Caco-2 (cell line): Measurements from ENCODE around the gene CIT. TPM values are rescaled to one million over a fixed set of nuclear protein-coding genes. Genes with fewer than 3 reads are reported as not detected.

Source experiments
- BruUV-seq: library from RNA; stranded (reverse); fragments of 400-500 nt; replicated peaks from 2 replicates; lab custom pipeline; 2021; lab: Mats Ljungman, UMichigan
- CTCF ChIA-PET: fragments of 300-600 bp; sonication (Branson Sonifier 250); formaldehyde crosslinking; loops from one replicate; lab custom pipeline; 2022; ENCODE audit warnings: antibody characterized with exemption; lab: Charles Lee
- POLR2A ChIA-PET: fragments of 300-600 bp; sonication (Branson Sonifier 250); formaldehyde crosslinking; loops from one replicate; lab custom pipeline; 2022; ENCODE audit warnings: antibody characterized with exemption; lab: Charles Lee
- DNase-seq, 2 experiments: peaks; one replicate each; pipeline versions ENCODE4 v3.0.0 to v3.0.0-alpha.2; 2020 to 2022
- H3K27me3 ChIP-seq: replicated peaks from 2 replicates; pipeline ENCODE4 v1.6.0; 2011; ENCODE audit warnings: low read length; ENCODE audit not compliant: control insufficient read depth, insufficient read depth
- H3K36me3 ChIP-seq: 2 replicates; pipeline ENCODE4 v1.5.1; 2011; ENCODE audit warnings: low read length; ENCODE audit not compliant: control insufficient read depth, insufficient read depth
- H3K4me1 ChIP-seq: fragments of 250-450 bp; sonication (Bioruptor Pico); 2 replicates; pipeline ENCODE4 v1.5.1; 2020; ENCODE audit warnings: mild to moderate bottlenecking
- H3K4me3 ChIP-seq: 2 replicates; pipeline ENCODE4 v1.5.1; 2011; ENCODE audit warnings: low read depth, mild to moderate bottlenecking, control low read depth, low read length
- H3K9me3 ChIP-seq: fragments of 250-450 bp; sonication (Bioruptor Pico); 2 replicates; pipeline ENCODE4 v1.5.1; 2020; ENCODE audit warnings: mild to moderate bottlenecking, moderate library complexity
- H3K27ac Mint-ChIP-seq: one replicate; pipeline ENCODE4 v1.8.0; 2022; ENCODE audit warnings: mixed read lengths; ENCODE audit not compliant: unreplicated experiment
- H3K27me3 Mint-ChIP-seq: one replicate; pipeline ENCODE4 v1.8.0; 2022; ENCODE audit warnings: mixed read lengths; ENCODE audit not compliant: insufficient read depth, unreplicated experiment
- H3K36me3 Mint-ChIP-seq: one replicate; pipeline ENCODE4 v1.8.0; 2022; ENCODE audit warnings: mild to moderate bottlenecking, mixed read lengths; ENCODE audit not compliant: insufficient read depth, unreplicated experiment
- H3K4me1 Mint-ChIP-seq: one replicate; pipeline ENCODE4 v1.8.0; 2022; ENCODE audit warnings: low read depth, mixed read lengths; ENCODE audit not compliant: unreplicated experiment
- H3K4me3 Mint-ChIP-seq: one replicate; pipeline ENCODE4 v1.8.0; 2022; ENCODE audit warnings: mild to moderate bottlenecking, moderate library complexity, mixed read lengths; ENCODE audit not compliant: unreplicated experiment
- H3K9me3 Mint-ChIP-seq: one replicate; pipeline ENCODE4 v1.8.0; 2022; ENCODE audit warnings: mixed read lengths; ENCODE audit not compliant: unreplicated experiment
- intact Hi-C: fragments of 100-400 bp; cut with micrococcal nuclease; formaldehyde crosslinking; loops from one replicate; pipeline ENCODE4 v1.10.0; 2022; ENCODE audit not compliant: unreplicated experiment
- total RNA-seq: library from RNA; stranded (reverse); gene quantifications from 2 replicates; pipeline ENCODE4 v1.2.3, GENCODE V29; 2022
- TF ChIP-seq, protein P1 (sequence below), 2 experiments: fragments of 200-600 bp in 1 of 2; IDR thresholded peaks; 1 replicate in 1 of 2; 2 replicates in 1 of 2; pipeline versions ENCODE4 v1.5.1 to v1.8.0; 2011 to 2022; ENCODE audit warnings: antibody characterized with exemption in 1 of 2, control low read depth in 1 of 2, inconsistent platforms in 1 of 2, low read depth in 1 of 2, low read length in 1 of 2, mild to moderate bottlenecking in 1 of 2, moderate library complexity in 1 of 2; ENCODE audit not compliant: insufficient read depth in 1 of 2, severe bottlenecking in 1 of 2, unreplicated experiment in 1 of 2

Gene CIT
- total RNA-seq, 1 experiment from 2014 or later: 55.9 TPM

- CTCF ChIA-PET: interaction anchor here (0.6 to 1.0 kb wide), 7 partner anchors 9 to 1483 kb away, joined by 3 to 11 read pairs (median 4); partner anchors contain the start of gene BICDL1
- H3K4me1 Mint-ChIP-seq: peaks cover 12% of the 10 kb centered on the region
- Histone ChIP-seq H3K36me3 (no peaks in the 10 kb centered on the region), H3K4me1 (peaks cover 33% of the 10 kb centered on the region), H3K27me3 (no peaks in the 10 kb centered on the region), H3K4me3 (peak within 1 kb of the TSS; percentile 95), H3K9me3 (no peaks in the 10 kb centered on the region)
- H3K36me3 Mint-ChIP-seq: peaks cover 15% of the 10 kb centered on the region
- TF ChIP-seq, protein P1, sequence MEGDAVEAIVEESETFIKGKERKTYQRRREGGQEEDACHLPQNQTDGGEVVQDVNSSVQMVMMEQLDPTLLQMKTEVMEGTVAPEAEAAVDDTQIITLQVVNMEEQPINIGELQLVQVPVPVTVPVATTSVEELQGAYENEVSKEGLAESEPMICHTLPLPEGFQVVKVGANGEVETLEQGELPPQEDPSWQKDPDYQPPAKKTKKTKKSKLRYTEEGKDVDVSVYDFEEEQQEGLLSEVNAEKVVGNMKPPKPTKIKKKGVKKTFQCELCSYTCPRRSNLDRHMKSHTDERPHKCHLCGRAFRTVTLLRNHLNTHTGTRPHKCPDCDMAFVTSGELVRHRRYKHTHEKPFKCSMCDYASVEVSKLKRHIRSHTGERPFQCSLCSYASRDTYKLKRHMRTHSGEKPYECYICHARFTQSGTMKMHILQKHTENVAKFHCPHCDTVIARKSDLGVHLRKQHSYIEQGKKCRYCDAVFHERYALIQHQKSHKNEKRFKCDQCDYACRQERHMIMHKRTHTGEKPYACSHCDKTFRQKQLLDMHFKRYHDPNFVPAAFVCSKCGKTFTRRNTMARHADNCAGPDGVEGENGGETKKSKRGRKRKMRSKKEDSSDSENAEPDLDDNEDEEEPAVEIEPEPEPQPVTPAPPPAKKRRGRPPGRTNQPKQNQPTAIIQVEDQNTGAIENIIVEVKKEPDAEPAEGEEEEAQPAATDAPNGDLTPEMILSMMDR (IDR thresholded peaks at IDR 0.05; ENCODE audit: insufficient read depth in 1 of 2, low read depth in 1 of 2, low read length in 1 of 2, severe bottlenecking in 1 of 2, unreplicated experiment in 1 of 2): peak; percentile 71 to 80
- peak; percentile 97 for DNase-seq
- no TSS peak for BruUV-seq
- POLR2A ChIA-PET: interaction anchor here (1.0 kb wide), 1 partner anchor 9 kb away, joined by 3 read pairs; no protein-coding TSS in a partner anchor
- peak within 1 kb of the TSS; percentile 86 for H3K4me3 Mint-ChIP-seq
- peak within 1 kb of the TSS; percentile 89 for H3K27ac Mint-ChIP-seq
- no peaks in the 10 kb centered on the region for H3K9me3 Mint-ChIP-seq
- H3K27me3 Mint-ChIP-seq: no peaks in the 10 kb centered on the region
- intact Hi-C loops: loop anchor here (1.0 kb wide), 1 partner anchor 8 kb away; no protein-coding TSS in a partner anchor
These were observed 209.4 kb downstream of the CIT start, which contains the start of gene PRKAB1 for GRCh38 chr12:119667577-119668323. Gene PRKAB1, plus strand, starts transcription at chr12:119668133. Its CDS starts 112 bp downstream, at chr12:119668245.

GRCh38 chr12:119666900-119667576 is 210.1 kb downstream of the CIT start:
- intact Hi-C loops: loop anchor here (1.0 kb wide), 1 partner anchor 8 kb away; no protein-coding TSS in a partner anchor
- Histone ChIP-seq H3K4me3 (peak overlapping the region; percentile 39), H3K4me1 (peaks cover 33% of the 10 kb centered on the region), H3K9me3 (no peaks in the 10 kb centered on the region), H3K27me3 (no peaks in the 10 kb centered on the region), H3K36me3 (no peaks in the 10 kb centered on the region)
- ChIA-PET CTCF (interaction anchor here (0.6 to 1.0 kb wide), 6 partner anchors 9 to 1483 kb away, joined by 3 to 11 read pairs (median 4); partner anchors contain the start of gene BICDL1), POLR2A (no interaction called here)
- H3K36me3 Mint-ChIP-seq: peaks cover 7% of the 10 kb centered on the region
- H3K4me3 Mint-ChIP-seq: peak overlapping the region; percentile 86
- peaks cover 12% of the 10 kb centered on the region for H3K4me1 Mint-ChIP-seq
- H3K27me3 Mint-ChIP-seq: no peaks in the 10 kb centered on the region
- TF ChIP-seq, protein P1 (IDR thresholded peaks at IDR 0.05; ENCODE audit: insufficient read depth in 1 of 2, low read depth in 1 of 2, low read length in 1 of 2, severe bottlenecking in 1 of 2, unreplicated experiment in 1 of 2): no peak
- DNase-seq: no peak
- BruUV-seq: no TSS peak
- H3K9me3 Mint-ChIP-seq: no peaks in the 10 kb centered on the region
- H3K27ac Mint-ChIP-seq: no peak overlapping the region

GRCh38 chr12:119666226-119666795 is 210.8 kb downstream of the CIT start:
- Histone ChIP-seq H3K27me3 (no peaks in the 10 kb centered on the region), H3K4me1 (peaks cover 33% of the 10 kb centered on the region), H3K4me3 (no peak overlapping the region), H3K36me3 (no peaks in the 10 kb centered on the region), H3K9me3 (no peaks in the 10 kb centered on the region)
- intact Hi-C loops: no loop called here
- TF ChIP-seq, protein P1 (IDR thresholded peaks at IDR 0.05; ENCODE audit: insufficient read depth in 1 of 2, low read depth in 1 of 2, low read length in 1 of 2, severe bottlenecking in 1 of 2, unreplicated experiment in 1 of 2): no peak
- no TSS peak for BruUV-seq
- H3K9me3 Mint-ChIP-seq: no peaks in the 10 kb centered on the region
- DNase-seq: no peak
- POLR2A ChIA-PET: no interaction called here
- peaks cover 12% of the 10 kb centered on the region for H3K4me1 Mint-ChIP-seq
- H3K4me3 Mint-ChIP-seq: no peak overlapping the region
- no peak overlapping the region for H3K27ac Mint-ChIP-seq
- CTCF ChIA-PET: no interaction called here
- peaks cover 4% of the 10 kb centered on the region for H3K36me3 Mint-ChIP-seq
- no peaks in the 10 kb centered on the region for H3K27me3 Mint-ChIP-seq
